ENCODE measurements around the gene SAMHD1.
"Not testable (repeated sequence)": the region's sequence is repeated elsewhere in the genome, so short reads cannot be mapped to it uniquely, and the experiment has no call there.

- not testable (repeated sequence) for TF ChIP-seq EZH2 (IDR thresholded peaks at IDR 0.05; ENCODE audit: insufficient read depth, poor library complexity, severe bottlenecking); EZH2phosphoT487 (IDR thresholded peaks at IDR 0.05; ENCODE audit: insufficient read depth, low read depth)
Observed at GRCh38 chr20:36906086-36906485, 45.4 kb downstream of the SAMHD1 start.

Data from GM23248 (cell line).